Activated B cell treated with CpG ODN at 0.5 μM for 24 hours (primary cell): ENCODE results near the gene PCDHGA3. TPM values are rescaled to one million over a fixed set of nuclear protein-coding genes. Genes with fewer than 3 reads are reported as not detected.

Source experiments
- ATAC-seq: fragments of 200-7000 bp; cut with Tn5 transposase; one replicate; pipeline ENCODE4 v1.10.0; 2021; ENCODE audit warnings: low read depth, mild to moderate bottlenecking, moderate library complexity
- CTCF ChIA-PET: fragments of 350-600 bp; sonication (Branson Sonifier 250); formaldehyde crosslinking; loops from one replicate; lab custom pipeline; 2021; ENCODE audit warnings: antibody characterized with exemption; lab: Charles Lee
- POLR2A ChIA-PET: fragments of 350-600 bp; sonication (Branson Sonifier 250); formaldehyde crosslinking; loops from one replicate; lab custom pipeline; 2021; ENCODE audit warnings: antibody characterized with exemption; lab: Charles Lee
- DNase-seq: peaks from one replicate; pipeline ENCODE4 v3.0.0; 2022
- H3K27ac Mint-ChIP-seq: one replicate; pipeline ENCODE4 v1.8.0; 2020; ENCODE audit warnings: mixed read lengths
- H3K27me3 Mint-ChIP-seq: one replicate; pipeline ENCODE4 v1.8.0; 2021; ENCODE audit warnings: mixed read lengths
- H3K36me3 Mint-ChIP-seq: one replicate; pipeline ENCODE4 v1.8.0; 2021; ENCODE audit warnings: low read depth, mixed read lengths
- H3K4me1 Mint-ChIP-seq: one replicate; pipeline ENCODE4 v1.8.0; 2021; ENCODE audit warnings: mixed read lengths
- H3K4me3 Mint-ChIP-seq: one replicate; pipeline ENCODE4 v1.8.0; 2020; ENCODE audit warnings: mild to moderate bottlenecking, mixed read lengths
- H3K9me3 Mint-ChIP-seq: one replicate; pipeline ENCODE4 v1.8.0; 2020; ENCODE audit warnings: mixed read lengths
- CTCF ChIP-seq: fragments of 200-600 bp; IDR thresholded peaks from one replicate; pipeline ENCODE4 v1.8.0; 2022; ENCODE audit warnings: antibody characterized with exemption, mild to moderate bottlenecking
- intact Hi-C: fragments of 100-400 bp; cut with micrococcal nuclease; formaldehyde crosslinking; loops from one replicate; pipeline ENCODE4 v1.15.1; 2024
- total RNA-seq: library from RNA; stranded (reverse); gene quantifications from 2 replicates; pipeline ENCODE4 v1.2.3, GENCODE V29; 2022

Gene PCDHGA3
- total RNA-seq, 1 donor from 2014 or later: 0.20 TPM

- ChIA-PET POLR2A (no interaction called here), CTCF (interaction anchor here (0.6 to 1.1 kb wide), 2 partner anchors 164 to 204 kb away, joined by 3 read pairs; no protein-coding TSS in a partner anchor)
- Mint-ChIP-seq H3K9me3 (peaks cover 39% of the 10 kb centered on the region), H3K27ac (peak within 1 kb of the TSS; percentile 60), H3K36me3 (peaks cover 12% of the 10 kb centered on the region), H3K4me1 (peaks cover 8% of the 10 kb centered on the region), H3K4me3 (peak within 1 kb of the TSS; percentile 79), H3K27me3 (peaks cover 59% of the 10 kb centered on the region)
- ATAC-seq: no peak
- TF ChIP-seq CTCF: no peak
- intact Hi-C loops: loop anchor here (1.0 to 5.0 kb wide), 2 partner anchors 33 to 204 kb away; no protein-coding TSS in a partner anchor
- no peak for DNase-seq
These were observed 16.3 kb downstream of the PCDHGA3 start, which contains the start of gene PCDHGB2 for GRCh38 chr5:141359790-141360426. PCDHGB2 (plus strand) TSS chr5:141359994; CDS start chr5:141360136, 142 bp downstream.

- ChIA-PET POLR2A (no interaction called here), CTCF (interaction anchor here (0.6 to 1.1 kb wide), 2 partner anchors 164 to 203 kb away, joined by 3 read pairs; no protein-coding TSS in a partner anchor)
- intact Hi-C loops: loop anchor here (1.0 to 5.0 kb wide), 2 partner anchors 33 to 204 kb away; no protein-coding TSS in a partner anchor
- H3K9me3 Mint-ChIP-seq: peaks cover 42% of the 10 kb centered on the region
- H3K4me3 Mint-ChIP-seq: no peak overlapping the region
- DNase-seq: no peak
- peaks cover 58% of the 10 kb centered on the region for H3K27me3 Mint-ChIP-seq
- peaks cover 8% of the 10 kb centered on the region for H3K4me1 Mint-ChIP-seq
- H3K36me3 Mint-ChIP-seq: peaks cover 17% of the 10 kb centered on the region
- no peak for ATAC-seq
- no peak for TF ChIP-seq CTCF
- H3K27ac Mint-ChIP-seq: no peak overlapping the region
These were observed 17.1 kb downstream of the PCDHGA3 start for GRCh38 chr5:141360685-141361084.

- Mint-ChIP-seq H3K27ac (no peak overlapping the region), H3K4me3 (peak overlapping the region; percentile 9), H3K9me3 (peaks cover 41% of the 10 kb centered on the region), H3K27me3 (peaks cover 54% of the 10 kb centered on the region), H3K36me3 (peaks cover 17% of the 10 kb centered on the region), H3K4me1 (peaks cover 8% of the 10 kb centered on the region)
- ATAC-seq: no peak
- TF ChIP-seq CTCF: no peak
- DNase-seq: no peak
- intact Hi-C loops: loop anchor here (5.0 kb wide), 1 partner anchor 35 kb away; no protein-coding TSS in a partner anchor
- ChIA-PET POLR2A (no interaction called here), CTCF (interaction anchor here (1.3 kb wide), 1 partner anchor 58 kb away, joined by 3 read pairs; the partner anchor contains the start of gene PCDHGA11)
These were observed 19.1 kb downstream of the PCDHGA3 start for GRCh38 chr5:141362719-141363118.

GRCh38 chr5:141363952-141364660 lies 20.5 kb downstream of the PCDHGA3 start, which contains the start of gene PCDHGA5:
PCDHGA5 (plus strand) TSS chr5:141364162; CDS start chr5:141364331, 169 bp downstream.
- no peak for TF ChIP-seq CTCF
- intact Hi-C loops: loop anchor here (5.0 kb wide), 1 partner anchor 37 kb away; no protein-coding TSS in a partner anchor
- Mint-ChIP-seq H3K36me3 (peaks cover 17% of the 10 kb centered on the region), H3K27ac (no peak within 1 kb of the TSS), H3K4me1 (peaks cover 8% of the 10 kb centered on the region), H3K27me3 (peaks cover 53% of the 10 kb centered on the region), H3K9me3 (peaks cover 36% of the 10 kb centered on the region), H3K4me3 (no peak within 1 kb of the TSS)
- no peak for DNase-seq
- no peak for ATAC-seq
- ChIA-PET CTCF (interaction anchor here (1.3 kb wide), 1 partner anchor 57 kb away, joined by 3 read pairs; the partner anchor contains the start of gene PCDHGA11), POLR2A (no interaction called here)
